Stomach (tissue), 9 donors: Measurements from ENCODE around the gene BRMS1. TPM values are rescaled to one million over a fixed set of nuclear protein-coding genes. Genes with fewer than 3 reads are reported as not detected.
"Not testable (repeated sequence)": the region's sequence is repeated elsewhere in the genome, so short reads cannot be mapped to it uniquely, and the experiment has no call there.

Source experiments
- DNase-seq, 2 donors: peaks; one replicate each; pipeline versions ENCODE4 v3.0.0 to v3.0.0-alpha.2; 2013 to 2019
- H3K27ac ChIP-seq, 5 donors: fragments of 200-600 bp in 4 of 5; sonication (generic) in 4 of 5; one replicate each; pipeline ENCODE4 v1.5.1; 2013 to 2019; ENCODE audit warnings: mild to moderate bottlenecking in 1 of 5, moderate library complexity in 1 of 5
- H3K27me3 ChIP-seq, 3 donors: fragments of 200-600 bp; sonication (generic); one replicate each; pipeline ENCODE4 v1.5.1; 2017 to 2019; ENCODE audit warnings: mixed run types in 1 of 3
- H3K36me3 ChIP-seq, 4 donors: fragments of 200-600 bp; sonication (generic); 1 replicate in 3 of 4; 2 replicates in 1 of 4; pipeline ENCODE4 v1.5.1; 2016 to 2019
- H3K4me1 ChIP-seq, 4 donors: fragments of 200-600 bp; sonication (generic); one replicate each; pipeline ENCODE4 v1.5.1; 2016 to 2019
- H3K4me3 ChIP-seq, 4 donors: fragments of 200-600 bp; sonication (generic) in 3 of 4; one replicate each; pipeline ENCODE4 v1.5.1; 2016 to 2019; ENCODE audit warnings: mild to moderate bottlenecking in 1 of 4
- H3K9me3 ChIP-seq, 4 donors: fragments of 200-600 bp; sonication (generic); one replicate each; pipeline ENCODE4 v1.5.1; 2016 to 2019
- EP300 ChIP-seq: sonication (generic); formaldehyde crosslinking; IDR thresholded peaks from one replicate; pipeline ENCODE4 v1.6.1; 2017; ENCODE audit warnings: antibody characterized with exemption
- POLR2A ChIP-seq, 4 donors: fragments of 450-650 bp; IDR thresholded peaks; one replicate each; pipeline ENCODE4 v1.6.1; 2016; ENCODE audit warnings: antibody characterized with exemption in 4 of 4, control low read depth in 2 of 4, mild to moderate bottlenecking in 1 of 4, moderate library complexity in 1 of 4
- POLR2AphosphoS5 ChIP-seq, 3 donors: sonication (generic); formaldehyde crosslinking; IDR thresholded peaks; one replicate each; pipeline ENCODE4 v1.6.1; 2016; ENCODE audit warnings: antibody characterized with exemption in 3 of 3
- WGBS, 5 donors: extraction: QIAGEN DNeasy Blood & Tissue Kit in 3 of 5; methylation state at CpG; one replicate each; pipeline versions ENCODE4 v1.1.5 to v1.1.7; 2013 to 2018; 5-methylcytosine and 5-hydroxymethylcytosine counted together
- intact Hi-C: fragments of 100-400 bp; cut with DNase I; formaldehyde crosslinking; loops from one replicate; pipeline ENCODE4 v1.15.1; 2023; ENCODE audit warnings: low total_unique reads
- polyA plus RNA-seq, 3 donors: library from polyadenylated mRNA; stranded (reverse); fragments of 200-250 nt; gene quantifications; one replicate each; pipeline ENCODE4 v1.2.3, GENCODE V29; 2013
- total RNA-seq, 5 donors: library from RNA; depleted of rRNA; stranded (reverse); fragments of >200 nt; gene quantifications; one replicate each; pipeline versions ENCODE4 v1.1.0 to v1.2.3, GENCODE V29; 2014 to 2016
- TF ChIP-seq, protein P1 (sequence below), 7 experiments: fragments of 450-650 bp in 4 of 7; fragments of 200-600 bp in 3 of 7; sonication (generic) in 3 of 7; IDR thresholded peaks; one replicate each; pipeline ENCODE4 v1.5.1; 2016 to 2019; ENCODE audit warnings: antibody characterized with exemption in 7 of 7, control low read depth in 2 of 7, mild to moderate bottlenecking in 1 of 7
- donor health status: healthy with polysubstance abuse.
- donor health status: Bipolar disorder and iron deficiency.
- donor health status: healthy.

BRMS1 gene
- total and polyA plus RNA-seq, 8 donors = 14.6 to 105 (median 62.1) TPM

GRCh38 chr11:66388780-66389386, 44.0 kb upstream of the BRMS1 start:
- H3K4me1 ChIP-seq = peaks cover 0 to 11% (median 10%) of the 10 kb centered on the region in 4 donors
- 27 to 30% (median 29%) methylated on average over 7 to 8 of the region's 8 CpGs for WGBS, 5 donors
- intact Hi-C loops = loop anchor here (10.0 kb wide), 1 partner anchor 74 kb away; the partner anchor contains the start of gene CD248

GRCh38 chr11:66386171-66387069, 41.5 kb upstream of the BRMS1 start:
- H3K27ac ChIP-seq = peak overlapping the region in 1 of 5 donors; percentile 21
- peak; percentile 91 to 92 for DNase-seq
- intact Hi-C loops = loop anchor here (10.0 kb wide), 1 partner anchor 72 kb away; the partner anchor contains the start of gene CD248
- peaks cover 0 to 33% (median 0%) of the 10 kb centered on the region in 3 donors for H3K27me3 ChIP-seq
- no peaks in the 10 kb centered on the region for H3K9me3 ChIP-seq
- peak overlapping the region in 3 of 4 donors; percentile 22 to 32 (median 29) for H3K4me3 ChIP-seq
- peaks cover 0 to 11% (median 10%) of the 10 kb centered on the region in 4 donors for H3K4me1 ChIP-seq
- 5 to 9% (median 7%) methylated on average over 20 of the region's 20 CpGs for WGBS, 5 donors
- TF ChIP-seq POLR2AphosphoS5 (IDR thresholded peaks at IDR 0.05) (peak in 1 of 3 donors; percentile 53), POLR2A (IDR thresholded peaks at IDR 0.05) (no peak), EP300 (no peak)
- TF ChIP-seq, protein P1, sequence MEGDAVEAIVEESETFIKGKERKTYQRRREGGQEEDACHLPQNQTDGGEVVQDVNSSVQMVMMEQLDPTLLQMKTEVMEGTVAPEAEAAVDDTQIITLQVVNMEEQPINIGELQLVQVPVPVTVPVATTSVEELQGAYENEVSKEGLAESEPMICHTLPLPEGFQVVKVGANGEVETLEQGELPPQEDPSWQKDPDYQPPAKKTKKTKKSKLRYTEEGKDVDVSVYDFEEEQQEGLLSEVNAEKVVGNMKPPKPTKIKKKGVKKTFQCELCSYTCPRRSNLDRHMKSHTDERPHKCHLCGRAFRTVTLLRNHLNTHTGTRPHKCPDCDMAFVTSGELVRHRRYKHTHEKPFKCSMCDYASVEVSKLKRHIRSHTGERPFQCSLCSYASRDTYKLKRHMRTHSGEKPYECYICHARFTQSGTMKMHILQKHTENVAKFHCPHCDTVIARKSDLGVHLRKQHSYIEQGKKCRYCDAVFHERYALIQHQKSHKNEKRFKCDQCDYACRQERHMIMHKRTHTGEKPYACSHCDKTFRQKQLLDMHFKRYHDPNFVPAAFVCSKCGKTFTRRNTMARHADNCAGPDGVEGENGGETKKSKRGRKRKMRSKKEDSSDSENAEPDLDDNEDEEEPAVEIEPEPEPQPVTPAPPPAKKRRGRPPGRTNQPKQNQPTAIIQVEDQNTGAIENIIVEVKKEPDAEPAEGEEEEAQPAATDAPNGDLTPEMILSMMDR (IDR thresholded peaks at IDR 0.05) = peak in 5 of 7 experiments; percentile 69 to 94 (median 91)
- H3K36me3 ChIP-seq = no peaks in the 10 kb centered on the region

More at GRCh38 chr11:66388780-66389386, 44.0 kb upstream of the BRMS1 start:
- Histone ChIP-seq H3K4me3 (no peak overlapping the region), H3K27ac (no peak overlapping the region), H3K36me3 (no peaks in the 10 kb centered on the region), H3K9me3 (no peaks in the 10 kb centered on the region), H3K27me3 (peaks cover 0 to 33% (median 0%) of the 10 kb centered on the region in 3 donors)
- TF ChIP-seq, protein P1 (IDR thresholded peaks at IDR 0.05) = peak in 5 of 7 experiments; percentile 23 to 72 (median 66)
- no peak for TF ChIP-seq POLR2AphosphoS5 (IDR thresholded peaks at IDR 0.05)
- DNase-seq = peak; percentile 88 to 90

DNA sequence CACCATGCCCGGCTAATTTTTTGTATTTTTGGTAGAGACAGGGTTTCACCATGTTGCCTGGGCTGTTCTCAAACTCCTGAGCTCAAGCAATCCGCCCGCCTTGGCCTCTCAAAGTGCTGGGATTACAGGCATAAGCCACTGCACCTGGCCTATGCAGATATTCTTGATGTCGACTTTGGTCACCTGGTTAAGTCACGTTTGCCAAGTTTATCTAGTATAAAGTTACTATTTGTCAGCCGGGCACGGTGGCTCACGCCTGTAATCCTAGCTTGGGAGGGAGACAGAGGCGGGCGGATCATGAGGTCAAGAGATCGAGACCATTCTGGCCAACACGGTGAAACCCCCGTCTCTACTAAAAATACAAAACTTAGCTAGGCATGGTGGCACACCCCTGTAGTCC, 39.4 kb upstream of the BRMS1 start:
- WGBS, 5 donors = 42 to 63% (median 58%) methylated on average over 13 of the region's 13 CpGs
- not testable (repeated sequence) for H3K4me3 ChIP-seq, H3K36me3 ChIP-seq, H3K27ac ChIP-seq, H3K9me3 ChIP-seq
- peak in 1 of 2 donors; percentile 8 for DNase-seq
- intact Hi-C loops = loop anchor here (10.0 kb wide), 1 partner anchor 70 kb away; the partner anchor contains the start of gene CD248
- peaks cover 0 to 11% (median 10%) of the 10 kb centered on the region in 4 donors for H3K4me1 ChIP-seq
- peaks cover 0 to 28% (median 0%) of the 10 kb centered on the region in 3 donors for H3K27me3 ChIP-seq

DNA sequence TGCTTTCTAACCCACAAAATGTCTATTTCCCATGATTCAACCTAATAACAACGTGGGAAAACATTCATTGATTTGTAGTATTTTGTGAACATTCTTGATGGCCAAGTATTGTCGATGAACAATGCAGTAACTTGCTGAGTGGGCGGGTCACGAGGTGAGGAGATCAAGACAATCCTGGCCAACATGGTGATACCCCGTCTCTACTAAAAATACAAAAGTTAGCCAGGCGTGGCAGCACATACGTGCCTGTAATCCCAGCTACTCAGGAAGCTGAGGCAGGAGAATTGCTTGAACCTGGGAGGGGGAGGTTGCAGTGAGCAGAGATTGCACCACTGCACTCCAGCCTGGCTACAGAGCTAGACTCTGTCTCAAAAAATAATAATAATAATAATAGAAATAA, 35.4 kb upstream of the BRMS1 start:
- H3K36me3 ChIP-seq, H3K9me3 ChIP-seq, DNase-seq, H3K27ac ChIP-seq, H3K4me3 ChIP-seq, H3K4me1 ChIP-seq: not testable (repeated sequence)
- peaks cover 0 to 42% (median 0%) of the 10 kb centered on the region in 3 donors for H3K27me3 ChIP-seq
- intact Hi-C loops = loop anchor here (10.0 kb wide), 1 partner anchor 65 kb away; the partner anchor contains the start of gene CD248
- 17 to 24% (median 17%) methylated on average over 7 of the region's 7 CpGs for WGBS, 5 donors

- H3K4me3 ChIP-seq, H3K27ac ChIP-seq, H3K9me3 ChIP-seq, DNase-seq, intact Hi-C loops, H3K36me3 ChIP-seq: not testable (repeated sequence)
- 64 to 84% (median 75%) methylated on average over 9 of the region's 9 CpGs for WGBS, 5 donors
- peaks cover 6 to 61% (median 11%) of the 10 kb centered on the region in 3 donors for H3K27me3 ChIP-seq
- H3K4me1 ChIP-seq = peaks cover 17 to 42% (median 30%) of the 10 kb centered on the region in 4 donors
Observed at GRCh38 chr11:66373690-66374287, 28.9 kb upstream of the BRMS1 start.
